ENCODE data around the gene SERPINH1. TPM values are rescaled to one million over a fixed set of nuclear protein-coding genes. Genes with fewer than 3 reads are reported as not detected.

The SERPINH1 gene
- total and polyA plus RNA-seq, 2 of the 13 experiments (the other 11 are each of a cell fraction or from before 2014, with no cell fraction given): 83.6 to 83.8 TPM

- TF ChIP-seq, protein P1, sequence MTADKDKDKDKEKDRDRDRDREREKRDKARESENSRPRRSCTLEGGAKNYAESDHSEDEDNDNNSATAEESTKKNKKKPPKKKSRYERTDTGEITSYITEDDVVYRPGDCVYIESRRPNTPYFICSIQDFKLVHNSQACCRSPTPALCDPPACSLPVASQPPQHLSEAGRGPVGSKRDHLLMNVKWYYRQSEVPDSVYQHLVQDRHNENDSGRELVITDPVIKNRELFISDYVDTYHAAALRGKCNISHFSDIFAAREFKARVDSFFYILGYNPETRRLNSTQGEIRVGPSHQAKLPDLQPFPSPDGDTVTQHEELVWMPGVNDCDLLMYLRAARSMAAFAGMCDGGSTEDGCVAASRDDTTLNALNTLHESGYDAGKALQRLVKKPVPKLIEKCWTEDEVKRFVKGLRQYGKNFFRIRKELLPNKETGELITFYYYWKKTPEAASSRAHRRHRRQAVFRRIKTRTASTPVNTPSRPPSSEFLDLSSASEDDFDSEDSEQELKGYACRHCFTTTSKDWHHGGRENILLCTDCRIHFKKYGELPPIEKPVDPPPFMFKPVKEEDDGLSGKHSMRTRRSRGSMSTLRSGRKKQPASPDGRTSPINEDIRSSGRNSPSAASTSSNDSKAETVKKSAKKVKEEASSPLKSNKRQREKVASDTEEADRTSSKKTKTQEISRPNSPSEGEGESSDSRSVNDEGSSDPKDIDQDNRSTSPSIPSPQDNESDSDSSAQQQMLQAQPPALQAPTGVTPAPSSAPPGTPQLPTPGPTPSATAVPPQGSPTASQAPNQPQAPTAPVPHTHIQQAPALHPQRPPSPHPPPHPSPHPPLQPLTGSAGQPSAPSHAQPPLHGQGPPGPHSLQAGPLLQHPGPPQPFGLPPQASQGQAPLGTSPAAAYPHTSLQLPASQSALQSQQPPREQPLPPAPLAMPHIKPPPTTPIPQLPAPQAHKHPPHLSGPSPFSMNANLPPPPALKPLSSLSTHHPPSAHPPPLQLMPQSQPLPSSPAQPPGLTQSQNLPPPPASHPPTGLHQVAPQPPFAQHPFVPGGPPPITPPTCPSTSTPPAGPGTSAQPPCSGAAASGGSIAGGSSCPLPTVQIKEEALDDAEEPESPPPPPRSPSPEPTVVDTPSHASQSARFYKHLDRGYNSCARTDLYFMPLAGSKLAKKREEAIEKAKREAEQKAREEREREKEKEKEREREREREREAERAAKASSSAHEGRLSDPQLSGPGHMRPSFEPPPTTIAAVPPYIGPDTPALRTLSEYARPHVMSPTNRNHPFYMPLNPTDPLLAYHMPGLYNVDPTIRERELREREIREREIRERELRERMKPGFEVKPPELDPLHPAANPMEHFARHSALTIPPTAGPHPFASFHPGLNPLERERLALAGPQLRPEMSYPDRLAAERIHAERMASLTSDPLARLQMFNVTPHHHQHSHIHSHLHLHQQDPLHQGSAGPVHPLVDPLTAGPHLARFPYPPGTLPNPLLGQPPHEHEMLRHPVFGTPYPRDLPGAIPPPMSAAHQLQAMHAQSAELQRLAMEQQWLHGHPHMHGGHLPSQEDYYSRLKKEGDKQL (CRISPR knock-in tag; IDR thresholded peaks at IDR 0.05; ENCODE audit: low read depth): no peak
- no peak for TF ChIP-seq ZFP62 (CRISPR knock-in tag; IDR thresholded peaks at IDR 0.05)
- 0 out of 2 replicates have a peak, but pooled peaks have one; percentile 11 for TF ChIP-seq HES4 (CRISPR knock-in tag; IDR thresholded peaks at IDR 0.05; ENCODE audit: borderline replicate concordance)
- peak; percentile 74 for TF ChIP-seq ZMYM3 (CRISPR knock-in tag; IDR thresholded peaks at IDR 0.05)
- TF ChIP-seq HNRNPK (IDR thresholded peaks at IDR 0.05; ENCODE audit: low read depth, low read length, poor library complexity, severe bottlenecking): peak; percentile 38
- peak; percentile 19; the same call in 1 of the 2 replicates for TF ChIP-seq KDM1A (CRISPR knock-in tag; IDR thresholded peaks at IDR 0.05)
- 0 out of 2 replicates have a peak, but pooled peaks have one; percentile 13 for TF ChIP-seq ZBTB7B (CRISPR knock-in tag; IDR thresholded peaks at IDR 0.05)
- no peak for TF ChIP-seq TAF15 (IDR thresholded peaks at IDR 0.05; ENCODE audit: low read depth, low read length, poor library complexity, severe bottlenecking)
- TF ChIP-seq YEATS4 (CRISPR knock-in tag; IDR thresholded peaks at IDR 0.05; ENCODE audit: borderline replicate concordance): no peak
Measured at GRCh38 chr11:75561426-75562047, 516 bp upstream of the SERPINH1 start (continued).

Measured in HepG2 (cell line).